Superior temporal gyrus (tissue), 1 donor: ENCODE results near the gene LRRC1.
"Not testable (repeated sequence)": the region's sequence is repeated elsewhere in the genome, so short reads cannot be mapped to it uniquely, and the experiment has no call there.

ENCODE experiments used
- DNase-seq: peaks from one replicate; pipeline ENCODE4 v3.0.0-alpha.2; 2016; ENCODE audit errors: extremely low spot score

LRRC1 gene

GRCh38 chr6:53792973-53793317, 1.9 kb upstream of the LRRC1 start:
- DNase-seq = no peak

GRCh38 chr6:53793318-53794136, 1.3 kb upstream of the LRRC1 start:
- peak; percentile 75 for DNase-seq

- DNase-seq = peak; percentile 91
Measured at GRCh38 chr6:53794137-53794719, 577 bp upstream of the LRRC1 start.

GRCh38 chr6:53795340-53795701, 516 bp downstream of the LRRC1 start:
- no peak for DNase-seq

- DNase-seq = no peak
Measured at GRCh38 chr6:53795702-53796450, 1.1 kb downstream of the LRRC1 start.

- DNase-seq = peak; percentile 78
Measured at GRCh38 chr6:53796451-53796780, 1.6 kb downstream of the LRRC1 start.

GRCh38 chr6:53796791-53797190, 2.0 kb downstream of the LRRC1 start:
- no peak for DNase-seq

- peak; percentile 13 for DNase-seq
Measured at GRCh38 chr6:53797304-53797703, 2.5 kb downstream of the LRRC1 start.

- DNase-seq = no peak
Measured at GRCh38 chr6:53799340-53799739, 4.5 kb downstream of the LRRC1 start.

GRCh38 chr6:53801022-53801421, 6.2 kb downstream of the LRRC1 start:
- no peak for DNase-seq

- no peak for DNase-seq
Measured at GRCh38 chr6:53802582-53802981, 7.8 kb downstream of the LRRC1 start.

GRCh38 chr6:53803081-53803860, 8.5 kb downstream of the LRRC1 start:
- DNase-seq = no peak

GRCh38 chr6:53805016-53805415, 10.2 kb downstream of the LRRC1 start:
- DNase-seq = no peak

- DNase-seq = no peak
Measured at GRCh38 chr6:53805725-53806124, 10.9 kb downstream of the LRRC1 start.

GRCh38 chr6:53807606-53808005, 12.8 kb downstream of the LRRC1 start:
- not testable (repeated sequence) for DNase-seq

GRCh38 chr6:53808302-53808881, 13.6 kb downstream of the LRRC1 start:
- DNase-seq = no peak

GRCh38 chr6:53809691-53810090, 14.9 kb downstream of the LRRC1 start:
- DNase-seq = no peak

- DNase-seq = no peak
Measured at GRCh38 chr6:53811082-53811481, 16.3 kb downstream of the LRRC1 start.

GRCh38 chr6:53811746-53812145, 16.9 kb downstream of the LRRC1 start:
- DNase-seq = no peak

GRCh38 chr6:53813096-53813495, 18.3 kb downstream of the LRRC1 start:
- no peak for DNase-seq

- no peak for DNase-seq
Measured at GRCh38 chr6:53813801-53814200, 19.0 kb downstream of the LRRC1 start.

- DNase-seq = no peak
Measured at GRCh38 chr6:53814353-53814752, 19.5 kb downstream of the LRRC1 start.
